Brain microvascular endothelial cell (primary cell): Measurements from ENCODE around the gene IFTAP.

Experiments
- DNase-seq: peaks from one replicate; pipeline ENCODE4 v3.0.0-alpha.2; 2020
- H3K27ac ChIP-seq: fragments of 250-450 bp; sonication (Bioruptor Pico); 2 replicates; pipeline ENCODE4 v1.5.1; 2020; ENCODE audit warnings: mild to moderate bottlenecking, moderate library complexity
- H3K27me3 ChIP-seq: fragments of 250-450 bp; sonication (Bioruptor Pico); replicated peaks from 2 replicates; pipeline ENCODE4 v1.5.1; 2020; ENCODE audit warnings: mild to moderate bottlenecking
- H3K36me3 ChIP-seq: fragments of 250-450 bp; sonication (Bioruptor Pico); replicated peaks from 2 replicates; pipeline ENCODE4 v1.5.1; 2020; ENCODE audit warnings: mild to moderate bottlenecking
- H3K4me3 ChIP-seq: 2 replicates; pipeline ENCODE4 v1.5.1; 2011; ENCODE audit warnings: low read depth, mild to moderate bottlenecking, control low read depth, low read length, moderate library complexity
- CTCF ChIP-seq: IDR thresholded peaks from 2 replicates; pipeline ENCODE4 v1.5.1; 2011; ENCODE audit warnings: low read depth, mild to moderate bottlenecking, moderate library complexity, low read length, control low read depth, inconsistent platforms; ENCODE audit errors: missing control alignments
- in situ Hi-C: cut with HindIII; loops from 2 replicates; pipeline ENCODE4 v1.10.0; 2017; ENCODE audit warnings: low sequenced_read_pairs, low pct_ligation_motif_present

Gene IFTAP

GRCh38 chr11:36699271-36699670 is 105.0 kb downstream of the IFTAP start:
- no peaks in the 10 kb centered on the region for H3K27me3 ChIP-seq
- H3K4me3 ChIP-seq = no peak overlapping the region
- no peaks in the 10 kb centered on the region for H3K36me3 ChIP-seq
- in situ Hi-C loops = no loop called here
- no peak overlapping the region for H3K27ac ChIP-seq
- TF ChIP-seq CTCF = no peak
- DNase-seq = no peak

- no peak overlapping the region for H3K27ac ChIP-seq
- no peak overlapping the region for H3K4me3 ChIP-seq
- no peaks in the 10 kb centered on the region for H3K27me3 ChIP-seq
- H3K36me3 ChIP-seq = no peaks in the 10 kb centered on the region
- in situ Hi-C loops = no loop called here
- no peak for TF ChIP-seq CTCF
- DNase-seq = no peak
These were observed 105.9 kb downstream of the IFTAP start for GRCh38 chr11:36700246-36700645.

GRCh38 chr11:36702330-36703054 is 108.2 kb downstream of the IFTAP start:
- no peaks in the 10 kb centered on the region for H3K36me3 ChIP-seq
- H3K27ac ChIP-seq = no peak overlapping the region
- no peak overlapping the region for H3K4me3 ChIP-seq
- peak; percentile 50 for DNase-seq
- in situ Hi-C loops = no loop called here
- peak; percentile 82 for TF ChIP-seq CTCF
- H3K27me3 ChIP-seq = no peaks in the 10 kb centered on the region

- DNase-seq = no peak
- in situ Hi-C loops = no loop called here
- Histone ChIP-seq H3K27me3 (no peaks in the 10 kb centered on the region), H3K4me3 (no peak overlapping the region), H3K36me3 (no peaks in the 10 kb centered on the region), H3K27ac (no peak overlapping the region)
- TF ChIP-seq CTCF = no peak
These were observed 108.7 kb downstream of the IFTAP start for GRCh38 chr11:36703055-36703404.
